DMS53 treated with DMSO at 0.1 percent for 48 hours (cell line): ENCODE data around the gene ACTR5.
"Not testable (repeated sequence)": the region's sequence is repeated elsewhere in the genome, so short reads cannot be mapped to it uniquely, and the experiment has no call there.

Source experiments
- DNase-seq: peaks from one replicate; lab custom pipeline; 2025; ENCODE audit not compliant: unreplicated experiment; lab: John Stamatoyannopoulos, UW

The ACTR5 gene

DNA sequence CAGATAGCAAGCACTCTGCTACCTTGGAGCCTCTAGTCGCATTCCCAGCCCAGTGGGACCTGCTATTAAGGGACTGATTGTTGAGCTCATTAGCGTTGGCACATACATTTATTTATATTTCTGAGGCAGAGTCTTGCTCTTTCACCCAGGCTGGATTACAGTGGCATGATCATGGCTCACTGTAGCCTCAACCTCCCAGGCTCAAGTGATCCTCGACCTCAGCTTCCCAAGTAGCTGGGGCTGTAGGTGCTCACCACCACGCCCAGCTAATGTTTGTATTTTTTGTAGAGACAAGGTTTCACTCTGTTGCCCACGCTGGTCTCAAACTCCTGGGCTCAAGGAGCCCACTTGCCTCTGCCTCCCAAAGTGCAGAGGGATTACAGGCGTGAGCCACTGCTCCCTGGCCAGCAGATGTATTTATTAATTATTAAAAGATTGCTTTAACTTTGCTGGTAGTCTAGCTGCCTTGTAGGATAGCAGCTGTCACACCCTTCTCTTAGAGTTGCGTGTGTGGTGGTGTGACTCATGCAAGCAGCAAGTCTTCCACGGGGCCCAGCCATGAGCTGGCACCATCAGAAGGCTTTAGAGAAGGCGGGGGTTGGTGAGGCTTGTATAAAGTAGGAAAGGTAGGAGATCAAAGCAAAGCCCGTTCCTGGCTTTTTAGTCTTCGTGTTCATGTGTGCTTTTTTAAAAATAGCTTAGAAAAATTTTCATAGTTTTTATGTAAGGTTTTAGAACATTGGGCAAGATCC lies 16.5 kb downstream of the ACTR5 start:
- no peak for DNase-seq

DNA sequence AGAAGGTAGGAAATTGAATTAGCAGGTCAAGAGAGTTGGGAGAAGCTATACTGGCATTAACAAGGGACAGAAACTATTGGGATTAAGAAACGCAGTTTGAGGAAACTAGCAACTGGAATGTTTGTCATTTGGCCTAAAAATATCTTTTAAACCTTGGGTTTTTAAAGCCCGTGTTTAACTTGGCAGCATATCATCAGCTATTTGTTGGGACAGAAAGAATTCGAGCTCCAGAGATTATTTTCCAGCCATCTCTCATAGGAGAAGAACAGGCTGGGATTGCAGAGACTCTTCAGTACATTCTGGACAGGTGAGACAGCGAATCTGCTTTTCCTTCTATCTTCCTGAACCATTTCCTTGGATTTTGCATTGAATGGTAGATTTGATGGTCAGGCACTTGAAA lies 17.8 kb downstream of the ACTR5 start:
- no peak for DNase-seq

DNA sequence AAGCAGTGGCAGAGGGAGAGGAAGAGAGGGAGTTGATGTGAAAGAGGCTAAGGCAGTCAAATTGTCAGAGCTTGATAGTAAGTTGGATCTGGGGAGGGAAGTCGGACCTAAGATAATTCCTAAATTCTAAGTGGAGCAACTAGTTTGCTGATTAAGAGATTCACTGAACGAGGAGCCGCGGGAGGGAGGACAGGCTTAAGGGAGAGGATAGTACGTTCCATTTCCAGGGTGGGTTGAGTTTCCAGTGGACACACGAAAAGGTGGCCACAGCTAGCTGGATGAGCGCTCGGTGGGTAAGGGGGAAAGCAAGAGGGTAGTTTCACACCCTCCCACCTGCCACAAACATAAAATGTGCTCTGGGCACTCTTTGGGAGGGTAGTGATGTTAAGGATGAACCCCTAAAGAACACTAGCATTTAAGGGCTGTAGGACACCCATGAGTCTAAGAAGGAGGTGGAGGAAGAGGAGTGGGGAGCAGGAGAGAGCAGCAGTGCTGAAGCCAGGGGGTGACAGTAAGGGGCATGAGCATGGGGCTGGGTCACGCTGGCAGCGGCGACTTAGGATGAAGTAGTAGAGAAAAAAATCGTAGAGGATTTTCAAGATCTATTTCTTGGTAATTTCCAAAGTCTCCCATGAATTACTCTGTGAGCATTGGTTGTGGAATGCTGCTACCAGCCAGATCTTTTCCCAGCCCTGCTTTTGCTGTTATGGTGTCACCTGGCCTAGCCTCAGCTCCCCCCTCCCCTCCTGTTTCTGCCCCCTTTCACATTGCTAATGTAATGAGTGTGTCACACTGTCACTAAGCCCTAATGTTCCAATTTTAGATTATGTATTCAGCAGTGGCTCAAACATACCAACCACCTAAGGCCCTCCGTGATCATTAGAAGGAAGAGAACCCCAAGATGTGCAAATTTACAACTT lies 21.4 kb downstream of the ACTR5 start:
- no peak for DNase-seq

DNA sequence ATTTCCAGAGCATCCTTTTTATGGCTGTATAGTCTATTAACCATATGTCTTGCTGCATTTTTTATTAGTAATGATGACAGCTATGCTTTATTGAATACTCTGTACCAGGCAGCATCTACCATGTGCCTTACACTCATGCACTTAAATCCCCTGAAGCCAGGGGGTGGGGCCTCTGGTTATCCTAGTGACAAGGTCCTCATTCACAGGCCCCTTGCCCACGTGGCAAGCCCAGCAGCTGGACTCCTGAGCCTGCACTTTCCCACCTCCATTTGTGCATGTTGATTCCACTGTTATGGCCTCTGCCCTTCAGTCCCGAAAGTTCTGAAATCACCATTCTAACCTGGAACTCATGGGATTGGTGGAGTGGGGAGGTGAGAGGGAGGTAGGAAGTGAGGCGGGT lies 22.3 kb downstream of the ACTR5 start:
- DNase-seq = no peak

DNA sequence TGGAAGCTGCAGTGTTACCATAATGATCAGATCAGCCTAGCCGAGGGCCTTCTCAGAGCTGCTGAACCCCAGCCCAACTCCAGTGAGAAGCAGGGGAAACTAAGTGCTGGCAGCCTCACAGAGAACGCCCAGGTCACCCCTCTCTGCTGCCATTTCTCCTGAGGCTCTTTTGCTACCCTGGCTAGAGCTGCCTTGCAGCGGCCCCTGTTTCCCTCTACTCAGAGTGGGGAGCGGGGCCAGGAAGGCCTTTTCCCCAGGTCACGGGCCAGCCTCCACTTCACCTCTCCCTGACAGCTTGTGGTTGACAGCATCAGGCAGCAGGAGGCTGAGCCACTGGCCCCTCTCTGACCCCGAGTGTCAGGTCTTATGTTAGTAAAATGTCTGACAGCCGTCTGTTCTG lies 22.7 kb downstream of the ACTR5 start:
- no peak for DNase-seq

DNA sequence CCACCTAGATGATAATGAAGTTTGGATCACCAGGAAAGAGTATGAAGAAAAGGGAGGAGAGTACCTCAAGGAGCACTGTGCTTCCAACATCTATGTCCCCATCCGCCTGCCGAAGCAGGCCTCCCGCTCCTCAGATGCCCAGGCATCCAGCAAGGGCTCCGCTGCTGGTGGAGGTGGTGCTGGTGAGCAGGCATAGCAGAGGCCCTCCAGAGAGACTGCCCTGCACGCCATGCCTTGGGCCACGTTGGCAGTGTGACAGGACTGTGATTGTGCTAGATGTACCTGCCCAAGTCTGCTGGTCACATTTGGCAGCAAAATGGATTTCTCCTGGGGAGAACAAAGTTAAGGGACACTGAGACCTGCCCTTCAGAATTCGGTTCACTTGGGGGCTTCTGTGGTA lies 23.4 kb downstream of the ACTR5 start:
- no peak for DNase-seq

DNA sequence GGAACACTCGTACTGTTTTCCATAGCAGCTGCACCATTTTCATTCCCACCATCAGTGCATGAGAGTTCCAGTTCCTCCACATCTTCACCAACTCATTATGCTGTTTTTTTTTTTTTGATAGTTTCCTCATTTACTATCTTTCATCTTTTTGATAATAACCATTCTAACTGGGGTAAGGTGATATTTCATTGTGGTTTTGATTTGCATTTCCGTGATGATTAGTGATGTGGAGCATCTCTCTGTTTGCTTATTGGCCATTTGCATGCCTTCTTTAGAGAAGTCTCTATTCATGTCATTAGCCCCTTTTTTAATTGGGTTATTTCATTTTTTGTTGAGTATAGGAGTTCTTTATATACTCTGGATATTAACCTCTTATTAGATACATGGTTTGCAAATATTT lies 25.9 kb downstream of the ACTR5 start:
- no peak for DNase-seq

DNA sequence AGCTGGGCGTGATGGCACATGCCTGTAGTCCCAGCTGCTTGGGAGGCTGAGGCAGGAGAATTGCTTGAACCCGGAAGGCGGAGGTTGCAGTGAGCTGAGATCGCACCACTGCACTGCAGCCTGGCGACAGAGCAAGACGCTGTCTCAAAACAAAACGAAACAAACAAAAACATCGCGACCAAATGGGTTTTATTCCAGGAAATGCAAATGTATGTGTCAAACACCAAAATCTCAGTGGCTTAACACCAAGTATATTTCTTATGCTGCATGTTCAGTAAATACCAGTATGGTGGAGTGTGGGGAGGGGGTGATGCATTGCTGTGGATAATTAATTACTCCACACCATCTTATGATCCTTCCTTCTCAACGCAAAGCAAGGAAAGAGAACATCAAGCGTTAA lies 28.1 kb downstream of the ACTR5 start:
- no peak for DNase-seq

DNA sequence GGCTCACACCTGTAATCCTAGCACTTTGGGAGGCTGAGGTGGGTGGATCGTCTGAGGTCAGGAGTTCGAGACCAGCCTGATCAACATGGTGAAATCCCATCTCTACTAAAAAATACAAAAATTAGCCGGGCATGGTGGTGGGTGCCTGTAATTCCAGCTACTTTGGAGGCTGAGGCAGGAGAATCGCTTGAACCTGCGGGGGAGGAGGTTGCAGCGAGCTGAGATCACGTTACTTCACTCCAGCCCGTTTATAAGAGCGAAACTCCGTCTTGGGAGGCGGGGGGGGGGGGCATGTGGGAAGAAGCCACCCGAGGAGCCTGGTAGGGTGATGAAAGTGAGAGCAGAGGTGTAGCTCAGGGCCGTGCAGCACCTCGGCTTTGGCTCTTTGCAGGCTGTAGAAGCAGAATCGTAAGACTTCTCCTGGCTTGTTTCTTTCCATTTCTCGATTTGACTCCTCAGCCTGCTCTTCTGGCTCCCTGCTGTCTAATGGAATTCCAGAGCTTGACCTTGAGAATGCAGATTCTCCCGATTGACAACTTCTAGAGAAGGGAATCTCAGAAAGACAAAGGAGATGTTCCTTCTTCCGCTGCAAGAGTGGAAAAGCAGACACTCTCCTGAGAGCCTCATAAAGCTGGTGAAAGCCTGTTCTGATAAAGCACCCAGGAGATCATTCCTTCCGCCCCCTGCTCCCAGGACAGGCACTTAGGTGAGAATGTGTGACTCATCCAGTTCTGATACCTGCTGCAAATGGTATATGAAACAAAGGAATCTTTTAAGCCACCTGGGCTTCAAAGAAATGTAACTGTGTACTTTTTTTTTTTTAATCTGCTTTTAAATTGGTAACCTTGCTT lies 31.2 kb downstream of the ACTR5 start:
- no peak for DNase-seq

DNA sequence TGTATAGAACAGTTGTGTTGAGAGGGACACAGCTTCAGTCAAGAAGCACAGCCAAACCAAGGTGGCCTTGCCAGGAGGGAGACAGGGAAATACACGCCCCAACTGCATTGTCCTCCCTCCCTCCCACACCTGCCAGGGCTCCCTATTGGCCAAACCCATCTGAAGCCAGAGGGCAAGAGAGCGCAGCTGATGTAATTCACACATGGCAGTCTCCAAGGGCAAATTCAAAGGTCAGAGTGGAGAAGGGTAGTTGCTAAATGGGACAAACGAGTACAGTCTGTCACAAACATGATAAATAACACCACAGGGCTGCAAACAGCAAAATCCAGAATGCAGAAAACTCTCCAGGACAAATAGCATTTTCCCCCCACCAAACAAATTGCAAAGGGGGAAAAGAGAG lies 34.0 kb downstream of the ACTR5 start:
- no peak for DNase-seq

DNA sequence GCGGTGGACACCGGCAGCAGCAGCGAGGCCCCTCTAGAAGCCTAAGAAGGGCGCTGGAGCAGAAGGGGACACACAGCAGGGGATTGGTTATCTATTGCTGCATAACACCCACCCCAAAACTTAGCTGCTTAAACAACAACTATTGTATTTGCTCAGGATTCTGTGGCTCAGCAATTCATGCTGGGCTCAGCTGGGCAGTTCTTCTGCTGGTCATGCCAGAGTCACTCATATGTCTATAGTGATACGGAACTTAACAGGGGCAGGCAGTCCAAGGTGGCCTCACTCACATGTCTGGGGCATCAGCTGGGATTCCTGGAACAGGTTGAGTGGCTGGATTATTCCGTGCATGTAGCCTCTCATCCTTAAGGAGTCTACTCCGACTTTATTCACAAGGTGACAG lies 39.6 kb downstream of the ACTR5 start:
- no peak for DNase-seq

DNA sequence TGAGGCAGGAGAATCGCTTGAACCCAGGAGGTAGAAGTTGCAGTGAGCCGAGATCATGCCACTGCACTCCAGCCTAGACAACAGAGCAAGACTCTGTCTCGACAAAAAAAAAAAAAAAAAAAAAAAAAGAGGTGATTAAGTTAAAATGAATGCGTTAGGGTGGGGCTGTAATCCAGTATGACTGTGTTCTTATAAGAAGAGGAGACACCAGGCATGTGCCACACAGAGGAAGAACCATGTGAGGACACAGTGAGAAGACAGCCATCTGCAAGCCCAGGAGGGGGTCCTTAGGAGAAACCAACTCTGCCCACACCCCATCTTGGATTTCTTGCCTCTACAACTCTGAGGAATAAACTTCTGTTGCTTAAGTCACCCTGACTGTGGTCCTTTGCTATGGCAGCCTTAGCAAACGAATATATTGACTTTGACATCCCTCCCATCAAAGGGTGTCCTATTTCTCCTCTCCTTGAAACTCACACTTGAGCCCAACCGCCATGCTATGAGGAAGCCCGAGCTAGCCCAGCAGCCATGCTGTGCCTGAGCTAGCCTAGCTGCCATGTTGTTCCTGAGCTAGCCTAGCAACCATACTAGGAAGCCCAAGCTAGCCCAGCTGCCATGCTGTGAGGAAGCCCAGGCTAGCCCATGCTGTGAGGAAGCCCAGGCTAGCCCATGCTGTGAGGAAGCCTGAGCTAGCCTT lies 41.4 kb downstream of the ACTR5 start:
- DNase-seq = no peak

DNA sequence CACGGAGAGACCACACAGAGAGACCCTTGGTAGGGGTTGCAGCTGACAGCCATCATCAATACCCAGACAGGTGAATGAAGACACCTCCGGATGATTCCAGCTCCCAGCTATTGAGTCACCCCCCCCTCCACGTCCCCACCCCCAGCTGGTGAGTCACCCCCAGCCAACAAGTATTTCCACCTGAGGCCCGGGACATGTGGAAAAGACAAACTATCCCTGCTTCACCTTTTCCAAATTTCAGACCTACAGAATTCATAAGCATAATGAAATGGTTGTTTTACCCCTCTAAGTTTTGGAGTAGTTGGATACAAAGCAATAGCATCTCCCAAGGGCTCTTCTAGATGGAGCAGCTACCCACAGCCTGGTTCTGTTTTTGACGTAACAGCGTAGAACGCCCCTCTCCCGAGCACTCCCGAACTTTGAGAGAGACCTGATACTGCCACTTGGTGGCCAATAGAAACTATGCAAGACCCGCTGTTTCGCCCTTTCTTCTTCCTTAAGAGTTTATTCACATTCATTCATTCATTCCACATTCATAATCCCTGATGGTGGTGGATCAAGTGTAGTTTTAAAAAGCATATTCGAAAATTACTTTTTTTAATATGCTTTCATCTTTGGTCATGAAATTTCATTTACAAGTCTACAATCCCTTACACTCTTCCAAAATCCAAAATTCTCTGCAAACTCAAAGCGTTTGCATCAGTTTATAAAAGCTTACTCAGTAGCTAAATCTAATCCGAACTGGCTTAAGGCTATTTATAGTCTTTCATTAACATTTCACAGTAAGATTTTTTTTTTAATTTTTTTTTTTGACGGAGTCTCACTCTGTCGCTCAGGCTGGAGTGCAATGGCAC lies 42.2 kb downstream of the ACTR5 start:
- no peak for DNase-seq

DNA sequence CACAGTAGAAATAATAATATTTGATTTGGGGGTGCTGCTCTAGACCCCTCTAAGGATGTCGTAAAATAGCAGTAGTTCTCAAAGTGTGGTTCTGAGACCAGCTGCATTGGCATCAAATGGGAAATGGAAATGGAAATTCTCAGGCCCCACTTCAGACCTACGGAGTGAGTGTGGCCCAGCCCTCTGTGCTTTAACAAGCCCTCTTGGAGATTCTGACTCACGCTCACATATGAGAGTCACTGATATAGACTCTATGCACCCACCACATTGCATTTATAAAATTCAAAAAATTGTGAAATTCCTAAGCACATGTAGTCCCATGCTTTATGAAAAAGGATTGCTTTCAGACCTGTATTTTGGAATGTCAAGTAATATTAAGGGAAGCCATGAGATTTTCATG lies 43.0 kb downstream of the ACTR5 start:
- DNase-seq = no peak

DNA sequence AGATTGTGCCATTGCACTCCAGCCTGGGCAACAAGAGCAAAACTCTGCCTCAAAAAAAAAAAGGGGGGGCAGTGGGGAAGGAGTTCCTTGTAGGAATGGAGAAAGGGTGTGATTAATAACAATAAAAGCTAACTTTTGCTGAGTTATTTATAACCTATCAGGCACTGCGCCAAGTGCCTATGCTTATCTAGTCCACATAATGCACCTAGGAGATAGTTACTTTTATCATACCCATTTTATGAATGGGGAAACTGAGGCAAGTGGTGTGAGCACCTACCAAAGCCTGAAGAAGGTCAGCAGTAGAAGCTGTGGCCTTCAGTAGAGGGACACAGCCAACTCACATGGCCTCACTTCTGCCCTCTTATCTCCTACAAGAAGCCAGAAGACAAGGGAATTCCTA lies 43.7 kb downstream of the ACTR5 start:
- DNase-seq = no peak

DNA sequence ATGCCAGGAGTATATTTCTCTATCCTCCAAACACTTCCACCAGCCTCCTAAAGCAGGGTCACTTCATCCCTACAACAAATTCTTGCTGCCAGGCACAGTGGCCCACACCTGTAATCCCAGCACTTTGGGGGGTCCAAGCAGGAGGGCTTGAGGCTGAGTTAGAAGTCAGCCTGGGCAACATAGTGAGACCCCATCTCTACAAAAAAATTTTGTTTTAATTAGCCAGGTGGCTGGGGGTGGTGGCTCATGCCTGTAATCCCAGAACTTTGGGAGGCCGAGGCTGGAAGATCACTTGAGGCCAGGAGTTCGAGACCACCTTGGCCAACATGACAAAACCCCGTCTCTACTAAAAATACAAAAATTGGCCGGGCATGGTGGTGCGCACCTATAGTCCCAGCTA lies 45.8 kb downstream of the ACTR5 start:
- not testable (repeated sequence) for DNase-seq

DNA sequence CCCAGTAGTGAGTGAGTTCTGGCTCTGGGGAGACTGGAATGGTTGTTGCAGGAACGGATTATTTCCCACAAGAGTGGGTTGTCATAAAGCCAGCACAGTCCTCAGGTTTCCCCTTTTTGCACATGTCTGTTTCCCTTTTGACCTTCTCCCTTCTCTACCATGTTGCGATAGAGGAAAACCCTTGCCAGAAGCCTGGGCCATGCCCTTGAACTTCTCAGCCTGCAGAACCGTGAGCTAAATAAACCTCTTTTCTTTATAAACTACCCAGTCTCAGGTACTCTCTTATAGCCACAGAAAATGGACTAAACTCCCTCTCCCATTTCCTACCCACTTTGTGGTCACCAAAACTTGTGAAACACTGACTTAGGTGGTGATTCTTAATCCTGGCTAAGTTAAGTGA lies 50.0 kb downstream of the ACTR5 start:
- no peak for DNase-seq

DNA sequence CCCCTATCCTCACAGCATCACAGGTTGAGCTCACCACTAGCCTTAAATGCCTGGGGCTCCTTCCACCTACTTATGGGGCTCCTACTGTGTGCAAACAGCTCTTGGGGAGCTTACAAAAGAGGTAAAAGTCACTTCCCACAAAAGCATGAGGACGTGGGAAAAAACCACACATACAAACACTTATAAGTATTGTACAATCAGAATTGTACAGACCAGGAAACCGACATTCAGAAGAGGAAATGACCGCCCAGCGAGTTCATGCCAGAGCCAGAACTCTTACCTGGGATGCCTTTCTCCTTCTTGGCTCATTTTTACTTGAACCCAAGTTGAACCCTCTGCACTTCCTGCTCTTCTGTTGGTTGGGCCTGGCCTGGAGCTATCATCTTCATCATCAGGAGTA lies 50.9 kb downstream of the ACTR5 start:
- DNase-seq = no peak

DNA sequence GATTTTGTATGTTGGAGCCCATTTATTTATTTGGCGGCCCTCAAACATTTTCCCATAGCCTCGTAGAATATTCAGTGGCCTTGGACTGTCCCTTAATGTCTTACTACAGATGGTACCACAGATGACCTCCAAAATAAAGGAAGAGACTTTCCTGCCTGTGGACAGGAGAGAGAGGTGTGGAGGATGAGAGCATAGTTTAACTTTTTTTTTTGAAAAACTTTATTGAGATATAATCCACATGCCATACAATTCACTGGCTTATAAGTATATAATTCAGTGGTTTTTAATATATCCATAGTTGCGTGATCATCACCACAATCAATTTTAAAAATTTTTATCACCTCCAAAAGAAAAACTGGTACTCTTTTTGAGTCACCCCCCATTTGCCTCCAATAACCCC lies 52.6 kb downstream of the ACTR5 start:
- no peak for DNase-seq

DNA sequence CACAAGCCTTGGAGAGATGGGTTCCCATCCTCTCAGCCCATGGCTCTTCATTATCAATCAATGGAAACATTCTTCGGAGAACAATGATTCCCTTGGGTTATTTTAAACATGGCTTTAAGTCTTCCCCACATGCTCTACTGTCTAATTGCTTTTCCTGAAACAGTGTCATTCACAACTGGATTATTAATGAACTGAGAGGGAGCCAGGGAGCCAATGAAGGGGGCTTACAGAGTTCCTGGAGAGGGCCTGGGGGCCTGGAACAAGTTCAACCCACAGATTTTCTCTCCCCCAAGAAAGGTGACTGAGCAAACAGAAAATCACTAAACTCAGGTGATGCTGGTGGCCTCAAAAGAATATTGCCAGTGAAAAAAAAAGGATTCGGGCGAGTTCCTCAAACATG lies 56.0 kb downstream of the ACTR5 start:
- DNase-seq = no peak
